Endometrial microvascular endothelial cells (primary cell): ENCODE data around the gene WDPCP. TPM values are rescaled to one million over a fixed set of nuclear protein-coding genes. Genes with fewer than 3 reads are reported as not detected.
"Not testable (repeated sequence)": the region's sequence is repeated elsewhere in the genome, so short reads cannot be mapped to it uniquely, and the experiment has no call there.

Source experiments
- in situ Hi-C: cut with HindIII; loops from 2 replicates; pipeline ENCODE4 v1.10.0; 2017; ENCODE audit warnings: low sequenced_read_pairs, low pct_unique_long_range_greater_than_20kb; ENCODE audit errors: inconsistent ontology term
- total RNA-seq: library from RNA; depleted of rRNA; stranded (reverse); fragments of >200 nt; gene quantifications from one replicate; pipeline ENCODE4 v1.2.3, GENCODE V29; 2015; ENCODE audit errors: inconsistent ontology term

Gene WDPCP
- total RNA-seq, 1 donor from 2014 or later = 3.2 TPM

GRCh38 chr2:63486861-63487290, 101.4 kb downstream of the WDPCP start:
- in situ Hi-C loops = no loop called here

DNA sequence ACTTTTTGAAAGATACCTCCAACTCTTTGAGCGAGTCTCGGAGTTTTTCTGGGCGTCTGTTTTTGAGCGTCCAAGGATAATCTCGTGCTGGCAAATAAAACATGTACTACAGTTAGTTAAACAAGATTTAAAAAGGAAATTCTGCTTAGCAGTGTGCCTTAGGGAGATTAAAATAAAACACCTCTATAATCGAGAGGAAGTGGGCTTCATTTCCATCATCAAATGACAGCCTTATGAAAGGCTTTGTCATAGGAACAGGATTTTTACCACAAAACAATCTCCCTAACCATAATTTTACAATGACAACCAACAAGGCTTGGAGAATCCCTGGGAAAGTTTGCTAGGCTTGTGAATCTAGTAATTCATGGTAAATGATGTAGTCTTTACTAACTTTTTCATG, 103.4 kb downstream of the WDPCP start:
- in situ Hi-C loops = no loop called here

GRCh38 chr2:63484481-63484880, 103.8 kb downstream of the WDPCP start:
- in situ Hi-C loops = no loop called here

DNA sequence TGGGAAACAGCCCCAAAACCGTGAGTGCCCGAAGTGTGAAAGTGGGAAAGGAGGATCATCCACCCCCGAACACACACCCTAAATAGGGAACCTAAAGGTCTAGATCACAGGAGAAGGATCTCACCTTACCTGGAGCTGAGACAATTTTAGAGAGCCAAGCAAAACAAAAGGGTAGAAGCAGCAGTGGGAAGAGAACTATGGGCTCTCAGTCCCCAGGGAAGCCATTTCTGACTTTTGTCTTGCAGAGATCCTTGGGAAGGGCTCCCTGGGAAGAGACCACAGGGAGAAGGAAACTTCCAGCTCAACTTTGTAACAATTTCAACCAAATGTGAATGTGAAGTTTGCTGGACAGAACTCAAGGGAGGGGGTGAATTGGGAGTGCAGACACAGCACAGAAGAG, 110.6 kb downstream of the WDPCP start:
- in situ Hi-C loops = no loop called here

DNA sequence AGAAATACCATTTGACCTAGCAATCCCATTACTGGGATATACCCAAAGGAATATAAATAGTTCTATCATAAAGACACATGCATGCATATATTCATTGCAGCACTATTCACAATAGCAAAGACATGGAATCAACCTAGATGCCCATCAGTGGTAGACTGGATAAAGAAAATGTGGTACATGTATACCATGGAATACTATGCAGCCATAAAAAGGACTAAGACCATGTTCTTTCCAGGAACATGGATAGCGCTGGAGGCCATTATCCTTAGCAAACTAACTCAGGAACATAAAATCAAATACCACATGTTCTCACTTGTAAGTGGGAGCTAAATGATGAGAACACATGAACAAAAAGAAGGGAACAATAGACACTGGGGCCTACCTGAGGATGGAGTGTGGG, 119.0 kb downstream of the WDPCP start:
- in situ Hi-C loops = not testable (repeated sequence)

- in situ Hi-C loops = no loop called here
Observed at GRCh38 chr2:63465633-63466032, 122.6 kb downstream of the WDPCP start.

- in situ Hi-C loops = no loop called here
Observed at GRCh38 chr2:63463142-63463541, 125.1 kb downstream of the WDPCP start.

DNA sequence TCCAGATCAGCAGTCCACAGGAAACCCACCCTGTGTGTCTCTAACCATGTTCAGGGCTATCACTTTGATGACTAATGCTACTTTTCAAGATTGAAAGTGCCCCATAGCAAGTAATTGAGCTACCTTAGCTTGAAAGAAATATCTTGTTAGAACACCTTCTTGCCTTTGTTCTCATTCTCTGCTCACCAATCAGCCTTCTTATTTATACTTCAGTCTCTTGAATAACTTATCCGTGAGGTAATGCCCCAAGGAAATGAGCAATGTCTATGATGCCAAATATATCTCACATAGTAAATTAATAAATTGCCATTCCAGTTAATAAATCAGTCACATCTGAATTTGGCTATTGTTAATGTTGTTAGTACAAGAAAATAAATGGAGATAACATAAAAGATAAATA, 141.6 kb downstream of the WDPCP start:
- in situ Hi-C loops = loop anchor here (25.0 kb wide), 1 partner anchor 384 kb away; the partner anchor contains the start of gene OTX1

- in situ Hi-C loops = loop anchor here (25.0 kb wide), 1 partner anchor 382 kb away; the partner anchor contains the start of gene OTX1
Observed at GRCh38 chr2:63444565-63445288, 143.6 kb downstream of the WDPCP start.

DNA sequence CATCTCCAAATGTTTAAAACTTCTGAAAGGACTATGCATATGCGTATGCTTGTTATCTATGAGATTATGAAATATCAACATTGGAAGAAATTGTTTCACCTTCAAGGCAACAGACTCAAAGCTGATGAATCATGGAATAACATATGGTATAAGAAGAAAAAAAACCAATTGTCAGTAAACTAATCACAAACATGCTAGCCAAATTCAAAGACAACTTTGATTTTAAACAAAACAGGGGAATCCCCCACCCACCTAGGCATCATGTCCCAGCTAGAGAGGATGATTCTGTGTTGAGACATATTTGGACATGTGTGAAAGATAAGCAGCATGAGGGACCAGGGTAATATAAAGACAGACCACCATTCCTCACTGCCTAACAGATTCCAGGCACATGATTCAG, 147.7 kb downstream of the WDPCP start:
- in situ Hi-C loops = loop anchor here (25.0 kb wide), 1 partner anchor 378 kb away; the partner anchor contains the start of gene OTX1

DNA sequence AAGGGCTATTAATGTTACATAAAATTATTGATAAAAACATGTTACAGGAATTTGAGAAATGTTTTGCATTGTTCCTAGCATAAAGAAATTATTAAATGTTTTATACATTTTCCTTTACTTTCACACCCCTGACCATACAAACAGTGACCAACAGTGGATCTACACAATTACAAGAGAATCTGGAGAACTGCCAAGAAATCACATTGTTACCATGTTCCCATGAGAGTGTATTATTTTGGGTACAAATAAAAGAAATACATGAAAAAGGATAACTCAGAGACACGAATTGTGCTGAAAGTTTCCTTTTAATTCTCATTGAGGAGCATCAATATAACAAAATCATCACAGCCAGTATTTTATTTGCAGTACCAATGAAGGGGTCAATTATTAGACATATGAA, 150.1 kb downstream of the WDPCP start:
- in situ Hi-C loops = loop anchor here (25.0 kb wide), 1 partner anchor 376 kb away; the partner anchor contains the start of gene OTX1

GRCh38 chr2:63436488-63436887, 151.8 kb downstream of the WDPCP start:
- in situ Hi-C loops = loop anchor here (25.0 kb wide), 1 partner anchor 374 kb away; the partner anchor contains the start of gene OTX1

- in situ Hi-C loops = loop anchor here (25.0 kb wide), 1 partner anchor 373 kb away; the partner anchor contains the start of gene OTX1
Observed at GRCh38 chr2:63435070-63435469, 153.2 kb downstream of the WDPCP start.

- in situ Hi-C loops = loop anchor here (25.0 kb wide), 1 partner anchor 372 kb away; the partner anchor contains the start of gene OTX1
Observed at GRCh38 chr2:63434024-63435001, 154.0 kb downstream of the WDPCP start.

DNA sequence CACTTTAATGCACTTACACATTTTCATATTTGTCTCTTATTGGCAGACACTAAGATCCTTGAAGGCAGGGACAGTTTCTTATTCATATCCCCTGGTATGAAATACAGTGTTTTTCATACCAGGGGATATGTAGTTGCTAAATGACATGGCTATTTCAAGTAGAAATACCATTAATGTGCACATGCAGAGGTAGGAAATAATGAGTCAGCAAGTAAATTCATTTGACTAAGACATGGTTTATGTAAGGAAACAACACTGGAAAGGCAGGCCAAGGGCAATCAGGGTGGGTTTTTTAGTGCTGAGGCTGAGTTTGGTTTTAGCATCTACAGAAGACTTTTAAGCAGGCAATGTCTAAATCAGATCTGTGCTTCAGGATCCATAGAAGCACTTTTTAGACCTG, 155.9 kb downstream of the WDPCP start:
- in situ Hi-C loops = loop anchor here (25.0 kb wide), 1 partner anchor 370 kb away; the partner anchor contains the start of gene OTX1

DNA sequence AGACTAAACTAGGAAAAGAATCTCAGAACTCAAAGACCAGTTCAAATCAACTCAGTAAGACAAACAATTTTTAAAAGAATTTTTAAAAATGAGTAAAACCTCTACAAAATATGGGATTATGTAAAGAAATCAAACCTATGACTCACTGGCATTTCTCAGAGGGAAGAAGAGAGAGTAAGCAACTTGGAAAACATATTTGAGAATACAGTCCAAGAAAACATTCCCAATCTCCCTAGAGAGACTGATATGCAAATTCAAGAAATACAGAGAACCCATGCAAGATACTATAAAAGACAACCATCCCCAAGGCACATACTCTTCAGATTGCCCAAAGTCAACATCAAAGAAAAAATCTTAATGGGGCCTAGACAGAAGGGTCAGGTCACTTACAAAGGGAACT, 162.7 kb downstream of the WDPCP start:
- in situ Hi-C loops = loop anchor here (25.0 kb wide), 1 partner anchor 363 kb away; the partner anchor contains the start of gene OTX1

- in situ Hi-C loops = loop anchor here (25.0 kb wide), 1 partner anchor 363 kb away; the partner anchor contains the start of gene OTX1
Observed at GRCh38 chr2:63425079-63425416, 163.2 kb downstream of the WDPCP start.

- in situ Hi-C loops = loop anchor here (25.0 kb wide), 1 partner anchor 362 kb away; the partner anchor contains the start of gene OTX1
Observed at GRCh38 chr2:63424329-63425078, 163.8 kb downstream of the WDPCP start.
